Activated naive CD8-positive, alpha-beta T cell treated with anti-CD3 and anti-CD28 coated beads, Interleukin-2, amount 50 U/mL, for 16 hours (primary cell): ENCODE measurements around the gene CYGB.

ENCODE experiments used
- DNase-seq: peaks from one replicate; pipeline ENCODE4 v3.0.0-alpha.2; 2020; ENCODE audit warnings: low read depth, low spot score

Gene CYGB

GRCh38 chr17:76481071-76481655, 56.3 kb downstream of the CYGB start:
- no peak for DNase-seq

GRCh38 chr17:76480632-76481031, 56.9 kb downstream of the CYGB start:
- DNase-seq, result no peak

- DNase-seq, result no peak
These were observed 57.9 kb downstream of the CYGB start for GRCh38 chr17:76479515-76480060.

GRCh38 chr17:76478730-76479514, 58.6 kb downstream of the CYGB start:
- no peak for DNase-seq

- no peak for DNase-seq
These were observed 59.4 kb downstream of the CYGB start for GRCh38 chr17:76478097-76478496.

- no peak for DNase-seq
These were observed 59.9 kb downstream of the CYGB start for GRCh38 chr17:76477576-76477975.
